SKM-1 (cell line): Measurements from ENCODE around the gene FAM83B.
"Not testable (repeated sequence)": the region's sequence is repeated elsewhere in the genome, so short reads cannot be mapped to it uniquely, and the experiment has no call there.

Experiments
- DNase-seq: peaks from one replicate; lab custom pipeline; 2025; ENCODE audit not compliant: unreplicated experiment; lab: John Stamatoyannopoulos, UW

FAM83B gene, protein sequence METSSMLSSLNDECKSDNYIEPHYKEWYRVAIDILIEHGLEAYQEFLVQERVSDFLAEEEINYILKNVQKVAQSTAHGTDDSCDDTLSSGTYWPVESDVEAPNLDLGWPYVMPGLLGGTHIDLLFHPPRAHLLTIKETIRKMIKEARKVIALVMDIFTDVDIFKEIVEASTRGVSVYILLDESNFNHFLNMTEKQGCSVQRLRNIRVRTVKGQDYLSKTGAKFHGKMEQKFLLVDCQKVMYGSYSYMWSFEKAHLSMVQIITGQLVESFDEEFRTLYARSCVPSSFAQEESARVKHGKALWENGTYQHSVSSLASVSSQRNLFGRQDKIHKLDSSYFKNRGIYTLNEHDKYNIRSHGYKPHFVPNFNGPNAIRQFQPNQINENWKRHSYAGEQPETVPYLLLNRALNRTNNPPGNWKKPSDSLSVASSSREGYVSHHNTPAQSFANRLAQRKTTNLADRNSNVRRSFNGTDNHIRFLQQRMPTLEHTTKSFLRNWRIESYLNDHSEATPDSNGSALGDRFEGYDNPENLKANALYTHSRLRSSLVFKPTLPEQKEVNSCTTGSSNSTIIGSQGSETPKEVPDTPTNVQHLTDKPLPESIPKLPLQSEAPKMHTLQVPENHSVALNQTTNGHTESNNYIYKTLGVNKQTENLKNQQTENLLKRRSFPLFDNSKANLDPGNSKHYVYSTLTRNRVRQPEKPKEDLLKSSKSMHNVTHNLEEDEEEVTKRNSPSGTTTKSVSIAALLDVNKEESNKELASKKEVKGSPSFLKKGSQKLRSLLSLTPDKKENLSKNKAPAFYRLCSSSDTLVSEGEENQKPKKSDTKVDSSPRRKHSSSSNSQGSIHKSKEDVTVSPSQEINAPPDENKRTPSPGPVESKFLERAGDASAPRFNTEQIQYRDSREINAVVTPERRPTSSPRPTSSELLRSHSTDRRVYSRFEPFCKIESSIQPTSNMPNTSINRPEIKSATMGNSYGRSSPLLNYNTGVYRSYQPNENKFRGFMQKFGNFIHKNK

DNA sequence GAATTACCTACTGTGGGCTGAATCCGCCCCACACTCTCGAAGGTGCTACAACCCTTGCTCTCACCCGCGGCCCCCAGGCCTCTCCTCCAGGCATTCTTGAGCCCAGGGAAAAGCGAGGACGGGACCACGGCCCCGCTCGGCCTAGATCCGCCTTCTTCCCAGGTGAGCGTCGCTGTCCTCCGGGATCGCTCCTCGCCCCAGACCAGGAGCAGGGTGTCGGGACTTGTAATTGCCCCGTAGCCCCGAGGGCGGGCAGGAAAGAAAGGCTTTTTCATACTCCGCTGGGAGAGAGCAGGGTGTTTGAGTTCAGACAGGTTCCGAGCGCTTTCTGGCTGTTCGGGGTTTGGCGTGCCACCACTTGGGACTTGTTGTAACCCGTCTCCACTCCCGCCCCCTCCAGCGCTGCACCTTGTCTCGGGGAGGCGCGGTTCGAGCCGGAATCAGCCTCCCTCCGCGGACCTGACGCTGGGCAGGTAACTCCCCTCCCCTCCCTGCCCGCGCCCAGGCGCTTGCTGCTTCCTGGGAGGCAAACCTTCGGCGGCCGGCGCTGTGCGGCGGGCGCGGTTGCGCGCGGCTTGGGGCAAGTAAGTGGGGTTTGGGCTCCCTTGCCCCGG is at the start of gene FAM83B:
Gene FAM83B (plus strand): TSS at position 529 of the 614 bp plus-strand sequence. CDS start 23,476 bp downstream, outside the sequence.
- DNase-seq, result no peak

DNA sequence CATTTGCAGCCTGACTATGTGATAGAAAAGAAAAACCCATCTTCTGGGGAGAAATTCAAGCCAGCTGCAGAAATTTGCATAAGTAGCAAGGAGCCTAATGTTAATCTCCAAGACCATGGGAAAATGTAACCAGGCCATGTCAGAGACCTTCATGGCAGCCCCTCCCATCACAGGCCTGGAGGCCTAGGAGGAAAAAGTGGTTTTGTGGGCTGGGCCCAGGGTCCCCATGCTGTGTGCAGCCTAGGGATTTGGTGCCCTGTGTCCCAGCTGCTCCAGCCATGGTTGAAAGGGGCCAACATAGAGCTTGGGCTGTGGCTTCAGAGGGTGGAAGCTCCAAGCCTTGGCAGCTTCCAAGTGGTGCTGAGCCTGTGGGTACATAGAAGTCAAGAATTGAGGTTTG is 49.7 kb upstream of the FAM83B start:
- not testable (repeated sequence) for DNase-seq

DNA sequence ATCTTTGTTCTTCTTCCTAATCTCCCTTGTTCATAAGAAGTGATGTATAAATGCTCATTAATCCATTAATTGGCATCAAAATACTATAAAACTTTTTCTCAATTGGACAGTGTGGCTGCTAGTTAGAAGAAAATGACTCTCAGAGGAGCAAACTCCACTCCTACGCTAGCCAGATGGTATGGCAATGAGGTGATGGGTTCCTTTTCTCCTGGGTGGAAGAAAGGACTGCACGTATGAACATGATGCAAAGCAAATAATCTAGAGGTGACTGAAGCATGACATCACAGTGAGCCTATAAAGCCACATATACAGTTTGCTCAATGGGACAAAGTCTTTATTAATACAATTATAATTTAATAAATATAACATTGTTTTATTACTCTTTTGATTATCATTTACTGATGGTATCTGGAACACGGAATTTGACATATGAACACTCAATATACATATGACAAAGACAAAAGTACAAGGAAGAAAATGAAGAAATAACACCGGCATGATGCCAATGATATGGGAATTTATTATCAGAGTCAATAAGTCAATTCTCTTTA is 46.4 kb upstream of the FAM83B start:
- DNase-seq, result no peak

DNA sequence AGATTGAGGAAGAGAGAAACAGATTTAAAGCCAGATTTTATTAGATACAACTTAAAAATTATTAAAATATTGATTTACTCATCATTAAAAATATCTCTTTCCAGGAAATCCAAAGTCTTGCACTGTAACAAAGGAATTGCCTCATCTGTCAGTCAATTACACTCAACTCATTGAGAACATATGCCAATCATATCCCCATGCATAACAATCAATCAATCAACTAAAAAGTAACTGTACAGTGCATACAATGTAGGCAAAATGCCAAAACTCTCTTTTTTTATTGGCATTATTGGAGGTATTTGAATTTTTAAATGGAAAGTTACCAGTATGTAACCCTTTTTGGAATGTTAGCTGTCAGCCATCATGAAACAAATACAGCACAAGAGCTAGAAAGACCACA is 45.3 kb upstream of the FAM83B start:
- no peak for DNase-seq

DNA sequence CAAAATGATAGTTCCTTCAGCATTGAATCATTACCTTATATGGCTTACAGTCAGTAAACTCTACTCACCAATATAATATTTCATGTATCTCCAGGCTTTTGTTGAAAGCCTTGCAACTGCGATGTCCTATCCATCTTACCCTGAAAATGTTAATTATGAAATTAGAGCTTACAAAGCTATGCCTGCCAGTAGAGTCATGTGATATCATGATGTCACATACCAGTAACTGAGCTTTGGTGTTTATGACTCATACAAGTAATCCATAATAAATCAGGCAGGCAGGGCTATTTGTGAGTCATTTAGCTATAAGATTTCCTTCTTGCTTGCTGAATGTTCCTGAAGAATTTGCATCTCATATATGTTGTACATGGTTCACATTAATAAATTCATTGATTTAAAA is 44.9 kb upstream of the FAM83B start:
- no peak for DNase-seq

DNA sequence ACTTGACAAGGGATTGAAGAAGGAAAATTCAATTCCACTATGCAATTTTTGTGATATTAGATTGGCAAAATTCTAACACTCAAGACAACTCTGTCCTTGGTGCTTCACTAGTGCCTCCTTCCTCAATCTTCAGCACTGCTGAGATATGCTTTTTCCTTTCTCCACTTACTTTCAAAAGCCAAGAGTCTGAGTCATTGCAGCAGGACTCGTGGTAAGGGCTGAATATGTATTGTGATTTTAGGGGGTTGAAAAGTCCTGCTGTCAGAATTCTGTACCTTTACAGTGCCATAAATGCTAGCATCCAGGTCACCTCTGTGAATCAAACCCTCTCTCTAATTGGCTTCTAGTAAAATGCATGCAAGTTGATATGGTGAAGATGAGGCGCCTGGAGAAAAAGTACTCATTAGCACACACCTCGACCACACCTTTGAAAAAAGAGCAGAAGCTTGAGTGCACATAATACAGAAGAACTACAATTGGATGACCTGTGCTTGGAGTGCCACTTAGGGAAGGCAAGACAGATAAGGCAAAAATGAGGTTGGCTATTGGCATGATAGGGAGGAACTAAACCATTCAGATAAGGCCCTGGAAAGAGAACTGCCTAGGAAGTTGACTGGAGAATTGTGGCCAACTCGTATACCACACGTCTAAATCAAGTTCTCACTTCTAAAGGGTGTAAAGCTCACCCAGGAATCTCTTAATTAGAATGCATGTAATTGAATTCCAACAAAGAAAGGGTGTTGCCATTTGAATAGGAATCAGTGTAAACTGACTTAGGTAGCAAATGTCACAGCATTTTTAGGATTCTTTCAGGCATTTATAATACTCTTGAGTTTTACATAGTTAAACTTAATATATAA is 43.6 kb upstream of the FAM83B start:
- DNase-seq, result no peak

DNA sequence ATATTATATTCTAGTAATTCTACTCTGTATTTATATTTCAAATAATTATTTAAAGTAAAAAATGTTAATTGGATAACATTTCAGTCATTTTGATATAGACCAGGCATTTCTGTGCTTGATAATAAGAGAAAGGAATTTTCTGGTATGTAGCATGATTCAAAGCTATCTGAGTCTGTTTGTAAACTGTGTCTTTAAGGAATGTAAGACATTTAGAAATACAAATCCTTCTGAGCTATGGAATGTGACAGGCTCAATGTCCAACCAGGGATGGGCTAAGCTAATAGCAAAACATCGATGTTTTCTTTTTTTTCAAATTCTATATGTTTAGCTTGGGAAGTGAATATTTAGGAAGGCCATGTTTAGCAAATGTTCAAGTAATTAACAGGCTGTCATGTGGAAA is 41.5 kb upstream of the FAM83B start:
- DNase-seq, result no peak

DNA sequence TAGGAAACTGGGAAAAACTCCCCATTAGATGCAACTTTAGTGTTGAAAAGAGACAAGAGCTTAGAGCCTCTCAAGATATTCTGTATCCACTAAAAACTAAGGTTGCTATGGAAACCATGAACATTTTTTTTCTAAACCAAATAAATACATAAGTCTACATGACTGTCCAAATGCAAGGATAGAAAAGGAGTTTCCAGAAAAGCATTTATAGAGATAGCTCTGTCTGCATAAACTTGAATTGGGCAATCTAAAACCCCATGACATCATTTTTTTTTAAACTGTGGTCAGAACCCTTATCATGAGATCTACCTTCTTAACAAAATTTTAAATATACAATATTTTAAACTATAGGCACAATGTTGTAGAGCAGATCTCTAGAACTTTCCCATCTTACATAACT is 36.4 kb upstream of the FAM83B start:
- no peak for DNase-seq

DNA sequence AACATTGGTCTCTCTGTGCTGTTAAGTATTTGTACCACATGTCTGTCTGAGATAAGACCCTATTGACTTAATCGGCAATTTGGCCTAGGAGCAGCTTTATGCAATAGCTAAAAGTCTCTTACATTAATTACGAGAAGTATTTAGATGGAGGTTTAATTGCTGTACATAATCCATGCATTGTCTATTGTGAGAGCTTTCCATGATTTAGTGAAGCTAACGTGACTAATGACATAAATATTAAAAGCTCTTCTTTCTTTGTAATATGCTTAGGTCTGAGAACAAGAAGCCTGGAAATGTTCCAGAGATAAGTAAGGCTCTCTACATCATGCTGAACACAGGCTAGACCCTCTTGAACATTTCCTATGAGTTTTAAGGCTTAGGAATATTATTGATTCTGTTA is 32.7 kb upstream of the FAM83B start:
- no peak for DNase-seq

DNA sequence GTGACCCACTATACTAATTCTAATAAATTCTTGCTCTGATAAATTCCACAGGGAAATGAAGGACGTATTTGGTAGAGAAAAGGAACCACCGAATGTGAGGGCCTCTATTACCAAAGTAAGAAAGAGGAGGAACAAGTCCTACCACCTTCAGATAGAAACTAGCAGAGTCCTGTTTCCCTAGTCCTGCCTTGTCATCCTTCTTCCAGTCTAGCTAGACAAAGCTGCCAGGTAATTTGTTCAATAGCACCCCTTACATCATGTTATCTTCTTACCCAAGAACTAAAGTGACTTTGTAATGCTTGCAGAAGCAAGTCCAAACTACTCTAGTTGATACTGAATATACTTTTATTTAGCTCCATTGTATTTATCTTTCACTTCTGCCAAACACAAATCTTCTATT is 29.3 kb upstream of the FAM83B start:
- no peak for DNase-seq

DNA sequence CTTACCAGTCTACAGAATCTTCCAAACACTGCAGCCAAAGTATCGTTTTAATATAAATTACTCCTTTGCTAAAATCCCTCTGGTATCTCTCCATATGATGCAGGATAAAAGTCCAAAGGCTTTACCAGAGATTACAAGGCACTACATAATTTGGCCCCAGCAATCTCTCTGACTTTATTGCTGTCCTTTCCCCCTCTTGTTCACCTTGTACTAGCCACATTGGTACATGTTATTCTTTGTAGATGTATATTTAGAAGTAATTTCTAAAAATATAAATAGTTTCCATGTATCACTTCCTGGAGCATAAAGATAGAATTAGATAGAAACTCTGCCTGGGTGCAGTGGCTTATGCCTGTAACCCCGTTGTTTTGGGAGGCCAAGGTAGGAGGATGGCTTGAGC is 28.7 kb upstream of the FAM83B start:
- DNase-seq, result no peak

DNA sequence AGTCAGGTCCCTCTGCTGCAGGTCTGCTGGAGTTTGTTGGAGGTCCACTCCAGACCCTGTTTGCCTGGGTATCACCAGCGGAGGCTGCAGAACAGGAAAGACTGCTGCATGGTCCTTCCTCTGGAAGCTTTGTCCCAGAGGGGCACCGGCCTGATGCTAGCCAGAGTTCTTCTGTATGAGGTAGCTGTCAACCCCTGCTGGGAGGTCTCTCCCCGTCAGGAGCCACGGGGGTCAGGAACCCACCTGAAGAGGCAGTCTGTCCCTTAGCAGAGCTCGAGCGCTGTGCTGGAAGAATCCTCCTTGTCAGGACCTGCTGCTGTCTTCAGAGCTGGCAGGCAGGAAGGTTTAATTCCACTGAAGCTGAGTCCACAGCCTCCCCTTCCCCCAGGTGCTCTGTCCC is 22.3 kb upstream of the FAM83B start:
- not testable (repeated sequence) for DNase-seq

DNA sequence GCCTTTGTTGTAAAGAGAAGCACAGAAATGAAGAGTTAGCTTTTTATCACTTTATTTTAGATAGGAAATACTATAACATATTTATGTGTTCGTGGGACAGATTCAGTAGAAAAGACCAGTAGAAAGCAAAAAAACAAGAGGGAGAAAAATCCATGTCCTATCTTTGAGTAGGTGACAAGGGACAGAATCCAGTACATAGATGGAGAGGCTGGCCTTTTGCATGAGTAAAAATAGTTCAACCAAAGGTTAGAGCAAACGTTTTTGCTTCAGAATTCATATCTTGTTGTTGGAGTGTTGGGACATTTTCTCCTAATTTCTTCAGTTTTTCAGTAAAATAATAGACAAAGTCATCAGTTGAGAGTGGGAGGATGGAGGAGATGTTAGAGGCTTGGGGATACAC is 19.6 kb upstream of the FAM83B start:
- no peak for DNase-seq

DNA sequence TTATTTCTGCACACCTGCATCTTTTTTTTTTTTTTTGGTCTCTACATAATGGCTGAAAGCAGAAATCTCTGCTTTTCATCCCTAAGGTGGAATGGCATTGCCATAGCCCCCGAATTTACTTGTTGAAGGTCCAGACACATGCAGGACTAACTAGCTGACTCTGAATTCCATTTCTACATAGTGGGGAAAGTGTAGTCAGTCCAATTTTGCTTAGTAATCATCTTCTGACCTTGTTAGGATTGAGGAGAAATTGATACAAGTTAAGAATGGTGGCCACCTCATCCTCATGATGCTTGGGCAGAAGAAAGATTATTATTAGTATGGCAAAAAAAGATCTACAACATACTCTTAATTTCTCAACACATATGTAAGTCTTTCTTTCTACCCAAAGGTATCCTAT is 16.4 kb upstream of the FAM83B start:
- no peak for DNase-seq

DNA sequence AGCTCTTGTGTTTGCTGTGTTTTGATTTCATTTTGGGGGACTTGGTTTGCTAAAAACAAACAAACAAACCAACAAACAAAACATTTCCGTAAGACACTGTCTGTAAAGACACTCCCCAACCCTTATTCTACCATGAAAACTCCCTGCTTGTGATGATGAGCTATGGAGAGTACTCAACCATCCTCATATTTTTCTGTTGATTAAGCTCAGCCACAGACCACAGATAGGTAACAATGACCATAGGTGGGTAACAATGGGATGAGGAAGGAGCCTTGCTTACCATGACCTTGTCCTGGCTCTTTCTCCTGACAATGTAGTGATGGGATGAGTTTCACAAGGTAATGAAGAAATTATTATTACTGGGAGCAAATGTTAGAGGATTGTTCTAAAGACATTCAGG is 11.4 kb upstream of the FAM83B start:
- DNase-seq, result no peak

DNA sequence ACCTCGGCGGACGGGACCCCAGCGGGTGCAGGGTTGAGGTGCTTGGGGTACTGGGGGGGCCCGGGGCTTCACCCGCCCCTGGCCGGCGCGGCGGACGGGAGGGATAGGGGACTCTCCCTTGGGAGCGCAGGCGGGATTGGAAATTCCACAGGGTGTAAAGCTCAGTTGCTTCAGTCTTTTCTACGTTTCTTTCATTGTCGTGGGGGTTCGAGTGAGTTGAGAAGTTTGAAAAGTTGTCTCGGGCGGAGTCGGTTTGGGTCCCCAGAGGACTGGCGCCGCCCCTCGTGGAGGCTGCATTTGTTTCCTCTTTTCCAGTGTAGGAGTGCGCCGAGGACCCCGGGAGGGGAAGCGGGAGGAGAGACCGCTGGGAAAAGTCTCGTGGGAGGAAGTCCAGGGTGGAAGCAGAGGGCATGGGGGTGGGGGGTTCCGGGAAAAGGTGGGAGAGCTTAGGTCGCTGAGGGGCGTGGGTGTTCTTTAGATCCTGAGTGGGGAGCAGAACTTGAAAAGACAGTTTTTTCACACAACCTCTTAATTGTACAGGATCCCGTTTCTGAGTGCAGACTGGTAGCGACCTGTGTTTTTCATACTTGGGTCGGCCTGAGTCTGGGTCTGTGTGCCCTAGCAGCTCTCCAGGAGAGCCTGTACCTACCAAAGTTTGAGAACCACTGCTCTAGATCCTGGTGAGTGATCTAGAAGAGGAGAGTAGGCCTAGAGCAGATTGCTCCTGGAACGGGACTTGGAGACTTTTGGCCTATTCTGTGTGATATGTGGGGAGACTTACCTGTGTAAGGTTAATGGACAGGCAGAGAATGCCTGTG is 495 bp downstream of the FAM83B start:
- no peak for DNase-seq

DNA sequence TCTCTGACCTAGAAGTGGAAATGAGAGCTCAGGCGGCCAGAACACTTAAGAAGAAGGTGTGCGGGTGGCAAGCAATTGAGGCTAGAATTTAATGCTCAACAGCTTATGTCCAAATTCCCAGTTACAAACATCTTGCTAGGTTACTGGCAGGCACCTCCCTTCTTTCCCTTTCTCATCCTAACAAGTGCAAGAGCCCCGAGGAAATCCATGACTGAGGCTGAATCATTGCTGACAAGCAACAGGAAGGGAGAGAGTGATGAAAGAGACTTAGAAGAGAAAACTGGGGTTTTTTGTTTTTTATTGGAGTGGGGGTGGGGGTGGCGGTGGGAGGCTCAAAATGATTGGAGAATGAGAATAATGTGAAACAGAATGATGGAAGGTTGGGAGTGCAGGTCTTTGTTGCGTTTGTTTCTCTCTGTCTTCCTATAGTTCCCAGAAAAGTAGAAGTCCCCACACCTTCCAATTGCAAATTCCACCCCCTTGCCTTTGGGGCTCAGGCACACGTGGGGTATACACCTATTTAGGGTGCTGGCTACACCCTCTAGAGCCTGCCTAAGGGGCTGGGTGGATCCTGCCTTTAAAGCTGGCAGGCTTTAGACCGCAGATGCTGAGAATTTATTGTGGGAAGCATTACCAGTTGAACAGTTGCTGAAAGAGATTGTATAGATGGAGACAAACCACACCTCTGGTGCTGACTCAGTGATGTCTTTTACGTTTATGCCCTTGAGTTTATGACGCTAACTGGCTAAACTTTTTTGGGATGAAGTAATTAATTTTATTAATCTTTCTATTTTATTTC is 1.4 kb downstream of the FAM83B start:
- DNase-seq, result no peak

DNA sequence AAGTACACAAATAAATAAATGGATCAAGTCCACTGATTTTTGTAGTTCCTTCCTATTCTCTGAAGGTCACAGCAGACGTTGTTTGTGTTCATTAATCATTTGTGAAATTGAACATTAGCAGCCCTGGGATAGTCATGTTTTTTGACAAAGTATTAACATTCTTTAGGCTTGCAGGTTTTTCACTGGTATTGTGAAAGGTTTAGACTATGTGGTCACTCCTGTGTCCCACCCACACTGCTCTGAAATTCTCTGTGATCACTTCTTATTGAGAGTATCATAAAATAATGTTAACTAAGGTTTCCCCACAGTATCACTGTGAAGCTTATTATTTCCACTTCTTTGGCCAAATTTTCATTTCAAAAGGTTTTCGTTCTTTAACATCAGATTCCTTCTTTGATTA is 3.5 kb downstream of the FAM83B start:
- no peak for DNase-seq

DNA sequence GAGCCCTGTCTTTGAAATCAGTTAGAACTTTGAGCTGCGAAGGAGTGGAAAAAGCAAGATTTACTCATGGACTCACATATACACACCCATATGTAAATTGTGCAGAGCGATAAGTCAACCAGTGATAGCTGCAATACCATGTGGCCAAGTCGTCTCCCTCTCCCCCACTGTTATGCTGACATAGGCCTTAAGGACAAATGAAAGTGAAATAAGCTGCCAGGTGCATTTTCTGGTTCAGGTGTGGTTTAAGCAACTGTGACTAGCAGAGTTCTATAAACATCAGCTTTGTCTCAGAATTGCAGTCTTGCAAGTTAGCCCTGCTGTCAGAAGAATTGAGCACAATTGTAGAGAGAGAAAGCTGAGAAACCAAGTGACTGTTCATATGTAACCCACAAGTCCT is 9.6 kb downstream of the FAM83B start:
- DNase-seq, result no peak
